ENCODE measurements around the gene ENTHD1.

ENTHD1 gene

DNA sequence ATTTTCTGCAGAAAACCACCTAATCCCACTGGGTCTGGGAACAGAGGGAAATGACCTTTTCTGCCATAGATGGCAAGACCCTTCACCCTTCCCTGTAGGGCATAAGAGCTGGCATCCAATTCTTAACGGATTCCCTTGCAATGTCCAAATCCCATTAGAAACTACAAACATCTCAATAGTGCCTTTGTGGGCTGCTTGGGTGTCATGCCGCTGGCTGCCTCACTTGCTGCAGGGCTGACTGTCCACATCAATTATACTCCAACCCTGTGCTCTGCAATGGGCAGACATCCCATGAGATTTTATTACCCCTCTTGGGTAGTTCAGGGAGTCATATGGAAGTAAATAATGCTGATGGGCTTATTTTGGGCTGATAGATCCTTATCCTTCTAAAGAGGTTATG is 14.6 kb upstream of the ENTHD1 start:
- no peaks in the 10 kb centered on the region for H3K4me1 ChIP-seq (ENCODE audit: control insufficient read depth, insufficient read depth, low read length)
- no peak overlapping the region for H3K27ac ChIP-seq (ENCODE audit: extremely low read depth, low read depth, low read length)
- no peaks in the 10 kb centered on the region for H3K36me3 ChIP-seq (ENCODE audit: control insufficient read depth in 2 of 2, insufficient read depth in 1 of 2, low read length in 2 of 2)
- ChIA-PET POLR2A (no interaction called here), CTCF (interaction anchor here (0.5 to 1.2 kb wide), 2 partner anchors 25 to 1018 kb away, joined by 3 to 9 read pairs; no protein-coding TSS in a partner anchor)
- H3K4me3 ChIP-seq (ENCODE audit: low read depth, low read length), result no peak overlapping the region
- H3K9me3 ChIP-seq (ENCODE audit: control insufficient read depth, insufficient read depth, low read depth, low read length), result no peaks in the 10 kb centered on the region
- no peak for TF ChIP-seq ZNF549 (tag by site-specific recombination; IDR thresholded peaks at IDR 0.05)

- ChIA-PET POLR2A (no interaction called here), CTCF (interaction anchor here (1.2 kb wide), 1 partner anchor 25 kb away, joined by 3 read pairs; no protein-coding TSS in a partner anchor)
- TF ChIP-seq, protein P1, sequence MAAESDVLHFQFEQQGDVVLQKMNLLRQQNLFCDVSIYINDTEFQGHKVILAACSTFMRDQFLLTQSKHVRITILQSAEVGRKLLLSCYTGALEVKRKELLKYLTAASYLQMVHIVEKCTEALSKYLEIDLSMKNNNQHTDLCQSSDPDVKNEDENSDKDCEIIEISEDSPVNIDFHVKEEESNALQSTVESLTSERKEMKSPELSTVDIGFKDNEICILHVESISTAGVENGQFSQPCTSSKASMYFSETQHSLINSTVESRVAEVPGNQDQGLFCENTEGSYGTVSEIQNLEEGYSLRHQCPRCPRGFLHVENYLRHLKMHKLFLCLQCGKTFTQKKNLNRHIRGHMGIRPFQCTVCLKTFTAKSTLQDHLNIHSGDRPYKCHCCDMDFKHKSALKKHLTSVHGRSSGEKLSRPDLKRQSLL (tag by site-specific recombination; IDR thresholded peaks at IDR 0.05), result no peak
- TF ChIP-seq, protein P2, sequence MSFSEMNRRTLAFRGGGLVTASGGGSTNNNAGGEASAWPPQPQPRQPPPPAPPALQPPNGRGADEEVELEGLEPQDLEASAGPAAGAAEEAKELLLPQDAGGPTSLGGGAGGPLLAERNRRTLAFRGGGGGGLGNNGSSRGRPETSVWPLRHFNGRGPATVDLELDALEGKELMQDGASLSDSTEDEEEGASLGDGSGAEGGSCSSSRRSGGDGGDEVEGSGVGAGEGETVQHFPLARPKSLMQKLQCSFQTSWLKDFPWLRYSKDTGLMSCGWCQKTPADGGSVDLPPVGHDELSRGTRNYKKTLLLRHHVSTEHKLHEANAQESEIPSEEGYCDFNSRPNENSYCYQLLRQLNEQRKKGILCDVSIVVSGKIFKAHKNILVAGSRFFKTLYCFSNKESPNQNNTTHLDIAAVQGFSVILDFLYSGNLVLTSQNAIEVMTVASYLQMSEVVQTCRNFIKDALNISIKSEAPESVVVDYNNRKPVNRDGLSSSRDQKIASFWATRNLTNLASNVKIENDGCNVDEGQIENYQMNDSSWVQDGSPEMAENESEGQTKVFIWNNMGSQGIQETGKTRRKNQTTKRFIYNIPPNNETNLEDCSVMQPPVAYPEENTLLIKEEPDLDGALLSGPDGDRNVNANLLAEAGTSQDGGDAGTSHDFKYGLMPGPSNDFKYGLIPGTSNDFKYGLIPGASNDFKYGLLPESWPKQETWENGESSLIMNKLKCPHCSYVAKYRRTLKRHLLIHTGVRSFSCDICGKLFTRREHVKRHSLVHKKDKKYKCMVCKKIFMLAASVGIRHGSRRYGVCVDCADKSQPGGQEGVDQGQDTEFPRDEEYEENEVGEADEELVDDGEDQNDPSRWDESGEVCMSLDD (tag by site-specific recombination; IDR thresholded peaks at IDR 0.05), result no peak
- TF ChIP-seq AEBP2 (tag by site-specific recombination; IDR thresholded peaks at IDR 0.05; ENCODE audit: borderline replicate concordance), result no peak
- TF ChIP-seq, protein P3, sequence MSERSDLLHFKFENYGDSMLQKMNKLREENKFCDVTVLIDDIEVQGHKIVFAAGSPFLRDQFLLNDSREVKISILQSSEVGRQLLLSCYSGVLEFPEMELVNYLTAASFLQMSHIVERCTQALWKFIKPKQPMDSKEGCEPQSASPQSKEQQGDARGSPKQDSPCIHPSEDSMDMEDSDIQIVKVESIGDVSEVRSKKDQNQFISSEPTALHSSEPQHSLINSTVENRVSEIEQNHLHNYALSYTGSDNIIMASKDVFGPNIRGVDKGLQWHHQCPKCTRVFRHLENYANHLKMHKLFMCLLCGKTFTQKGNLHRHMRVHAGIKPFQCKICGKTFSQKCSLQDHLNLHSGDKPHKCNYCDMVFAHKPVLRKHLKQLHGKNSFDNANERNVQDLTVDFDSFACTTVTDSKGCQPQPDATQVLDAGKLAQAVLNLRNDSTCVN (tag by site-specific recombination; optimal IDR thresholded peaks at IDR 0.05), result no peak
- TF ChIP-seq, protein P4, sequence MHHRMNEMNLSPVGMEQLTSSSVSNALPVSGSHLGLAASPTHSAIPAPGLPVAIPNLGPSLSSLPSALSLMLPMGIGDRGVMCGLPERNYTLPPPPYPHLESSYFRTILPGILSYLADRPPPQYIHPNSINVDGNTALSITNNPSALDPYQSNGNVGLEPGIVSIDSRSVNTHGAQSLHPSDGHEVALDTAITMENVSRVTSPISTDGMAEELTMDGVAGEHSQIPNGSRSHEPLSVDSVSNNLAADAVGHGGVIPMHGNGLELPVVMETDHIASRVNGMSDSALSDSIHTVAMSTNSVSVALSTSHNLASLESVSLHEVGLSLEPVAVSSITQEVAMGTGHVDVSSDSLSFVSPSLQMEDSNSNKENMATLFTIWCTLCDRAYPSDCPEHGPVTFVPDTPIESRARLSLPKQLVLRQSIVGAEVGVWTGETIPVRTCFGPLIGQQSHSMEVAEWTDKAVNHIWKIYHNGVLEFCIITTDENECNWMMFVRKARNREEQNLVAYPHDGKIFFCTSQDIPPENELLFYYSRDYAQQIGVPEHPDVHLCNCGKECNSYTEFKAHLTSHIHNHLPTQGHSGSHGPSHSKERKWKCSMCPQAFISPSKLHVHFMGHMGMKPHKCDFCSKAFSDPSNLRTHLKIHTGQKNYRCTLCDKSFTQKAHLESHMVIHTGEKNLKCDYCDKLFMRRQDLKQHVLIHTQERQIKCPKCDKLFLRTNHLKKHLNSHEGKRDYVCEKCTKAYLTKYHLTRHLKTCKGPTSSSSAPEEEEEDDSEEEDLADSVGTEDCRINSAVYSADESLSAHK (tag by site-specific recombination; IDR thresholded peaks at IDR 0.05), result no peak
- TF ChIP-seq ZNF623 (tag by site-specific recombination; IDR thresholded peaks at IDR 0.05), result no peak
- no peak for TF ChIP-seq ZXDB (tag by site-specific recombination; IDR thresholded peaks at IDR 0.05)
- TF ChIP-seq YY1 (tag by site-specific recombination; IDR thresholded peaks at IDR 0.05), result no peak
- no peak for TF ChIP-seq OVOL3 (tag by site-specific recombination; IDR thresholded peaks at IDR 0.05)
- no peak for TF ChIP-seq EGR2 (tag by site-specific recombination; IDR thresholded peaks at IDR 0.05; ENCODE audit: low read depth)
- TF ChIP-seq SP3 (tag by site-specific recombination; IDR thresholded peaks at IDR 0.05), result no peak
- TF ChIP-seq, protein P5, sequence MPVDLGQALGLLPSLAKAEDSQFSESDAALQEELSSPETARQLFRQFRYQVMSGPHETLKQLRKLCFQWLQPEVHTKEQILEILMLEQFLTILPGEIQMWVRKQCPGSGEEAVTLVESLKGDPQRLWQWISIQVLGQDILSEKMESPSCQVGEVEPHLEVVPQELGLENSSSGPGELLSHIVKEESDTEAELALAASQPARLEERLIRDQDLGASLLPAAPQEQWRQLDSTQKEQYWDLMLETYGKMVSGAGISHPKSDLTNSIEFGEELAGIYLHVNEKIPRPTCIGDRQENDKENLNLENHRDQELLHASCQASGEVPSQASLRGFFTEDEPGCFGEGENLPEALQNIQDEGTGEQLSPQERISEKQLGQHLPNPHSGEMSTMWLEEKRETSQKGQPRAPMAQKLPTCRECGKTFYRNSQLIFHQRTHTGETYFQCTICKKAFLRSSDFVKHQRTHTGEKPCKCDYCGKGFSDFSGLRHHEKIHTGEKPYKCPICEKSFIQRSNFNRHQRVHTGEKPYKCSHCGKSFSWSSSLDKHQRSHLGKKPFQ (tag by site-specific recombination; IDR thresholded peaks at IDR 0.05), result no peak
- no peak for TF ChIP-seq ZNF621 (tag by site-specific recombination; IDR thresholded peaks at IDR 0.05)
- TF ChIP-seq ZNF792 (tag by site-specific recombination; IDR thresholded peaks at IDR 0.05), result no peak
- Histone ChIP-seq H3K27ac (ENCODE audit: extremely low read depth, low read depth, low read length) (no peak overlapping the region), H3K9me3 (ENCODE audit: control insufficient read depth, insufficient read depth, low read depth, low read length) (no peaks in the 10 kb centered on the region), H3K4me1 (ENCODE audit: control insufficient read depth, insufficient read depth, low read length) (no peaks in the 10 kb centered on the region), H3K4me3 (ENCODE audit: low read depth, low read length) (no peak overlapping the region), H3K36me3 (ENCODE audit: control insufficient read depth in 2 of 2, insufficient read depth in 1 of 2, low read length in 2 of 2) (no peaks in the 10 kb centered on the region)
These were observed 14.1 kb upstream of the ENTHD1 start for GRCh38 chr22:39907605-39908097.
